Ovary (tissue), 9 donors: ENCODE data around the gene GNB1L. TPM values are rescaled to one million over a fixed set of nuclear protein-coding genes. Genes with fewer than 3 reads are reported as not detected.

Experiments used
- DNase-seq, 5 donors: peaks; one replicate each; pipeline ENCODE4 v3.0.0-alpha.2; 2019 to 2020
- H3K27ac ChIP-seq, 2 donors: fragments of 200-600 bp; one replicate each; pipeline versions ENCODE4 v1.5.1 to v1.8.0; 2019 to 2022
- H3K27me3 ChIP-seq: fragments of 200-600 bp; one replicate; pipeline ENCODE4 v1.8.0; 2022
- H3K36me3 ChIP-seq: fragments of 200-600 bp; sonication (generic); one replicate; pipeline ENCODE4 v1.5.1; 2019
- H3K4me1 ChIP-seq: one replicate; pipeline ENCODE4 v1.8.1; 2013; ENCODE audit warnings: mild to moderate bottlenecking, moderate library complexity; ENCODE audit not compliant: insufficient read depth
- H3K4me3 ChIP-seq: fragments of 200-600 bp; sonication (generic); one replicate; pipeline ENCODE4 v1.5.1; 2017
- H3K9me3 ChIP-seq, 2 donors: fragments of 200-600 bp in 1 of 2; sonication (generic) in 1 of 2; one replicate each; pipeline versions ENCODE4 v1.5.1 to v1.8.1; 2013 to 2019; ENCODE audit warnings: mild to moderate bottlenecking in 1 of 2, moderate library complexity in 1 of 2
- CTCF ChIP-seq, 3 donors: fragments of 450-650 bp in 2 of 3; fragments of 200-600 bp in 1 of 3; IDR thresholded peaks; one replicate each; pipeline versions ENCODE4 v1.5.1 to v1.8.0; 2016 to 2022; ENCODE audit warnings: antibody characterized with exemption in 3 of 3, mild to moderate bottlenecking in 1 of 3
- EP300 ChIP-seq: sonication (generic); formaldehyde crosslinking; IDR thresholded peaks from one replicate; pipeline ENCODE4 v1.6.1; 2017; ENCODE audit warnings: antibody characterized with exemption
- POLR2A ChIP-seq: fragments of 450-650 bp; IDR thresholded peaks from one replicate; pipeline ENCODE4 v1.6.1; 2017; ENCODE audit warnings: antibody characterized with exemption, mild to moderate bottlenecking, moderate library complexity
- WGBS, 3 donors: extraction: QIAGEN DNeasy Blood & Tissue Kit in 1 of 3; methylation state at CpG; one replicate each; pipeline versions ENCODE4 v1.1.5 to v1.1.7; 2013 to 2017; 5-methylcytosine and 5-hydroxymethylcytosine counted together
- intact Hi-C, 4 donors: fragments of 100-400 bp; cut with DNase I; formaldehyde crosslinking; loops; one replicate each; pipeline versions ENCODE4 v1.11.0 to v1.15.1; 2022 to 2023
- polyA plus RNA-seq, 2 donors: library from polyadenylated mRNA; stranded (reverse); fragments of 200-250 nt in 1 of 2; fragments of 350-450 nt in 1 of 2; fragmentation: Illumina TruSeq in 1 of 2; extraction: RNeasy Lipid Tissue Mini Kit (QIAGEN cat#74804) in 1 of 2; gene quantifications; one replicate each; pipeline ENCODE4 v1.2.3, GENCODE V29; 2013 to 2014
- total RNA-seq, 7 donors: library from RNA; depleted of rRNA in 2 of 7; stranded (reverse); fragments of >200 nt in 2 of 7; fragmentation: NEBNext Ultra II Directional in 3 of 7; extraction: Animal tissue kit (Norgen Biotek cat#: 25700) in 3 of 7; gene quantifications; one replicate each; pipeline versions ENCODE4 v1.1.0 to v1.2.4, GENCODE V29; 2016 to 2023
- donor health status: DM: no; HTN: no; CAD: no; lungs with moderate emphysema.
- donor health status: DM: no; HTN: no; CAD: no.
- donor health status: Bipolar disorder and iron deficiency.
- donor health status: DM: yes; HTN: yes; CAD: no.
- donor health status: DM: no; HTN: no; CAD: no.
- donor health status: DM: yes; HTN: yes; CAD: no.

GNB1L gene
- total and polyA plus RNA-seq, 9 donors = 3.1 to 14.9 (median 5.8) TPM; not detected in 1

GRCh38 chr22:19853058-19853878, 1.4 kb downstream of the GNB1L start:
- no peaks in the 10 kb centered on the region for H3K27me3 ChIP-seq
- no peak overlapping the region for H3K27ac ChIP-seq
- intact Hi-C loops = loop anchor here in 1 of 4 donors (5.0 kb wide), 2 partner anchors 39 to 89 kb away; partner anchors contain the start of genes COMT and TXNRD2
- no peak for TF ChIP-seq CTCF (IDR thresholded peaks at IDR 0.05)
- 30 to 43% (median 35%) methylated on average over 11 of the region's 11 CpGs for WGBS, 3 donors
- peak overlapping the region; percentile 92 for H3K4me3 ChIP-seq
- no peaks in the 10 kb centered on the region for H3K36me3 ChIP-seq
- peaks cover 12% of the 10 kb centered on the region for H3K4me1 ChIP-seq
- DNase-seq = peak in 2 of 5 donors; percentile 29 to 40
- no peaks in the 10 kb centered on the region for H3K9me3 ChIP-seq

GRCh38 chr22:19852177-19852781, 2.4 kb downstream of the GNB1L start:
- Histone ChIP-seq H3K27me3 (no peaks in the 10 kb centered on the region), H3K36me3 (no peaks in the 10 kb centered on the region), H3K9me3 (no peaks in the 10 kb centered on the region), H3K4me1 (peaks cover 12% of the 10 kb centered on the region), H3K27ac (no peak overlapping the region), H3K4me3 (no peak overlapping the region)
- TF ChIP-seq POLR2A (no peak), CTCF (IDR thresholded peaks at IDR 0.05) (no peak), EP300 (no peak)
- intact Hi-C loops = loop anchor here in 1 of 4 donors (5.0 kb wide), 2 partner anchors 40 to 90 kb away; partner anchors contain the start of genes COMT and TXNRD2
- DNase-seq = peak in 1 of 5 donors; percentile 45
- WGBS, 3 donors = 86 to 92% (median 91%) methylated on average over 12 of the region's 12 CpGs

GRCh38 chr22:19851291-19852176, 3.1 kb downstream of the GNB1L start:
- Histone ChIP-seq H3K4me1 (peaks cover 12% of the 10 kb centered on the region), H3K27me3 (no peaks in the 10 kb centered on the region), H3K27ac (no peak overlapping the region), H3K36me3 (no peaks in the 10 kb centered on the region), H3K4me3 (no peak overlapping the region), H3K9me3 (no peaks in the 10 kb centered on the region)
- WGBS, 3 donors = 90 to 95% (median 91%) methylated on average over 21 of the region's 21 CpGs
- intact Hi-C loops = loop anchor here in 1 of 4 donors (5.0 kb wide), 2 partner anchors 41 to 91 kb away; partner anchors contain the start of genes COMT and TXNRD2
- TF ChIP-seq CTCF (IDR thresholded peaks at IDR 0.05) (no peak), POLR2A (no peak), EP300 (no peak)
- DNase-seq = peak in 1 of 5 donors; percentile 32

GRCh38 chr22:19850763-19851109, 3.9 kb downstream of the GNB1L start:
- Histone ChIP-seq H3K9me3 (no peaks in the 10 kb centered on the region), H3K4me1 (peaks cover 12% of the 10 kb centered on the region), H3K36me3 (no peaks in the 10 kb centered on the region), H3K27me3 (no peaks in the 10 kb centered on the region), H3K27ac (no peak overlapping the region), H3K4me3 (no peak overlapping the region)
- intact Hi-C loops = loop anchor here in 1 of 4 donors (5.0 kb wide), 2 partner anchors 42 to 92 kb away; partner anchors contain the start of genes COMT and TXNRD2
- no peak for DNase-seq
- no peak for TF ChIP-seq POLR2A
- TF ChIP-seq CTCF (IDR thresholded peaks at IDR 0.05) = no peak
- TF ChIP-seq EP300 = no peak
- 81 to 86% (median 84%) methylated on average over 9 of the region's 9 CpGs for WGBS, 3 donors
